Cardiac fibroblast (primary cell): ENCODE measurements around the gene AATK.
"Not testable (repeated sequence)": the region's sequence is repeated elsewhere in the genome, so short reads cannot be mapped to it uniquely, and the experiment has no call there.

ENCODE experiments used
- DNase-seq, 2 donors: peaks; one replicate each; pipeline versions ENCODE4 v3.0.0 to v3.0.0-alpha.2; 2010; ENCODE audit warnings: low read depth in 2 of 2
- H3K4me3 ChIP-seq, 2 donors: replicated peaks in 1 of 2; 1 replicate in 1 of 2; 2 replicates in 1 of 2; pipeline ENCODE4 v1.5.1; 2011; ENCODE audit warnings: low read depth in 2 of 2, low read length in 2 of 2, mild to moderate bottlenecking in 2 of 2, moderate library complexity in 1 of 2
- CTCF ChIP-seq: IDR thresholded peaks from one replicate; pipeline ENCODE4 v1.5.1; 2011; ENCODE audit warnings: low read depth, mild to moderate bottlenecking, low read length, inconsistent platforms

AATK gene

GRCh38 chr17:81082177-81083073 is 83.6 kb downstream of the AATK start:
- no peak overlapping the region for H3K4me3 ChIP-seq
- TF ChIP-seq CTCF = no peak
- DNase-seq = no peak

GRCh38 chr17:81081222-81082176 is 84.5 kb downstream of the AATK start:
- TF ChIP-seq CTCF = no peak
- no peak for DNase-seq
- no peak overlapping the region for H3K4me3 ChIP-seq

GRCh38 chr17:81080019-81080418 is 86.0 kb downstream of the AATK start:
- H3K4me3 ChIP-seq = no peak overlapping the region
- no peak for DNase-seq
- TF ChIP-seq CTCF = no peak

GRCh38 chr17:81078026-81078913 is 87.8 kb downstream of the AATK start:
- not testable (repeated sequence) for DNase-seq, H3K4me3 ChIP-seq

GRCh38 chr17:81076141-81076679 is 89.8 kb downstream of the AATK start:
- H3K4me3 ChIP-seq = no peak overlapping the region
- no peak for DNase-seq
- TF ChIP-seq CTCF = no peak

GRCh38 chr17:81075307-81075706 is 90.7 kb downstream of the AATK start:
- no peak overlapping the region for H3K4me3 ChIP-seq
- no peak for DNase-seq
- TF ChIP-seq CTCF = no peak
